GM20431 (cell line): ENCODE data around the gene RAD51C.
"Not testable (repeated sequence)": the region's sequence is repeated elsewhere in the genome, so short reads cannot be mapped to it uniquely, and the experiment has no call there.

Experiments
- in situ Hi-C: fragments of 300-500 bp; cut with MseI, MboI; formaldehyde crosslinking; loops from one replicate; pipeline ENCODE4 v1.15.0; 2020; ENCODE audit warnings: low sequenced_read_pairs; ENCODE audit not compliant: unreplicated experiment

RAD51C gene

GRCh38 chr17:58692239-58693055 is at the start of gene RAD51C:
Gene RAD51C, plus strand, starts transcription at chr17:58692602. Its CDS starts 42 bp downstream, at chr17:58692644.
- in situ Hi-C loops, result no loop called here

DNA sequence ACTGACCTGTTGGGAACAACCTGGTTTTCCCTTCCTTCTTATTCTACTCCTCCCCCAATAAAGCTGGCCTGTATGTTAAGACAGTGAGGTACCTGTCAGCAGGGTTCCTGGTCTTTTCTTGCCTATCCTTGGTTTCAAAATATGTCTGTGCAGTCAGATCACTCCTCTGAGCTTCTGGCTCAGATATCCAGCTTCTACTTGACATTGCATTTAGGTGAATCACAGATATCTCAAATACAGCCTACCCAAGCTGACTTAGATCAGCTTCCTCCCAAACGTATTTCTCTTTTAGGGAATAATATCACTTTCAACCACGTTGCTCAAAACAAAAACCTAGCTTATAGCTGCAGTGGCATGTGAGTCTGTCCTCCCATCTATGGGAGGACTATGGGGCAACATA is 49.3 kb upstream of the RAD51C start:
- in situ Hi-C loops, result no loop called here

- in situ Hi-C loops, result no loop called here
Observed at GRCh38 chr17:58648236-58648635, 44.2 kb upstream of the RAD51C start.

DNA sequence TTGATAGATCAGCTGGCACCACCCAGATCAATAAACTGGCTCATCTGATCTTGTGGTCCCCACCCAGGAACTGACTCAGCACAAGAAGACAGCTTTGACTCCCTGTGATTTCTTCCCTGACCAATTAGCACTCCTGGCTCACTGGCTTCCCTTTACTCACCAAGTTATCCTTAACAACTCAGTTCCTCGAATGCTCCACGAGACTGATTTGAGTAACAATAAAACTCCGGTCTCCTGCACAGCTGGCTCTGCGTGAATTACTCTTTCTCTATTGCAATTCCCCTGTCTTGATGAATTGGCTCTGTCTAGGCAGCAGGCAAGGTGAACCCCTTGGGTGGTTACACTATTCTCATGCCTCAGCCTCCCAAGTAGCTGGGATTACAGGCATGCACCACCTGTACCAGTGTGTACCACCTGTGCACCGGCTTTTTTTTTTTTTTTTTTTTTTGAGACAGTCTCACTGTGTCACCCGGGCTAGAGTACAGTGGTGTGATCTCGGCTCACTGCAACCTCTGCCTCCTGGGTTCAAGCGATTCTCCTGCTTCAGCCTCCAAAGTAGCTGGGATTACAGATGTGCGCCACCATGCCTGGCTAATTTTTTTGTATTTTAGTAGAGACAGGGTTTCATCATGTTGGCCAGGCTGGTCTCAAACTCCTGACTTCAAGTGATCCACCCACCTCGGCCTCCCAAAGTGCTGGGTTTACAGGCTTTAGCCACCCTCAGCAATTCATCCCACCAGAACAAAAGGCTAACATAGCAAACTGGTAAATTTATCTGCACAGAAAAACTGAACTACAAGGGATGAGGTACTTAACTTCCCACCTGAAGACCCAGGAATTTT is 34.2 kb upstream of the RAD51C start:
- in situ Hi-C loops, result not testable (repeated sequence)

DNA sequence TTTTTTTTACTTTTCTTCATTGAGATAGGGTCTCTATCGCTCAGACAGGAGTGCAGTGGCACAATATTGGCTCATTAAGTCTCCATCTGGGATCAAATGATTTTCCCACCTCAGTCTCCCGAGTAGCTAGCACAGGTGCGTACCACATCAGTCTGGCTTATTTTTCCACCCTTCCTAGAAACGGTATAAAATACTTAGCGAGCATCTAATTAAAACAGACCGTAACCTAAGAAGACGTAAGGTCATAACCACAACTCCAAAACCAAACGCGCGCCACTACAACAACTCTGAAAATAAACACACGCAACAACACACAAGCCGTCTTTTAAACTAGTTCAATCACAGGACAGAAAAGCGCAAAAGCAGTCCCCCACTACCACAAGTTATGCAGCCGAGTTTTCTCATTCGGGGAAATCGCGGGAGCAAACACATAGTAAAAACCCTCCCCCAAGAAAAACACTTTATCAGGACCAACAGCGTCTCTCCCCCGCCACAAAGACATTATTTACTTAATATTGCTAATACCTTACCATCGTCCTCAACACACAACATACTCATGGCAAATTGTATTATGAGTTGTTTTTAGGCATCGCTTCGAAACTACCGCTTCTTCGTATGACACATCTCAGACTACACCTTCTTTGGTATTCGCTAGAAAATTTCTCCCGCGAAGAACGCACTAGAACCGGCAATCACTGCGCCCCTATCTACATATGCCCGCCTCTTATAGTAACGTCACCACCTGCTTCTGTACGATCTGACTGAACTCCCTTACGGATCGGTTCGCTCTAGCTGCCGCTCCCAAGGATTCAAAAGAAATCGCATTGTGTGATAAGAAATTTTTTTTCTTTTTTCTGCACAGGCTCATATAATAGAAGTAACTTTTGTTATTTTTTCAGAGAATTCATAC is 33.3 kb upstream of the RAD51C start:
- in situ Hi-C loops, result no loop called here

DNA sequence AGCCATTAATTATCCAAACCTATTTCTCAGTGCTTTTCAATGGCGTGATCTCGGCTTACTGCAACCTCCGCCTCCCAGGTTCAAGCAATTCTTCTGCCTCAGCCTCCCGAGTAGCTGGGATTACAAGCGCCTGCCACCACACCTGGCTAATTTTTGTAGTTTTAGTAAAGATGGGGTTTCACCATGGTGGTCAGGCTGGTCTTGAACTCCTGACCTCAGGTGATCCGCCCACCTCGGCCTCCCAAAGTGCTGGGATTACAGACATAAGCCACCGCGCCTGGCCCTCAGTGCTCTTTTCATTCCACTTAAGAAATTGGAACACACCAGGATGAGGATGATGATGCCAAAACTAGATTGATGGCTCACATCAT is 32.7 kb upstream of the RAD51C start:
- in situ Hi-C loops, result not testable (repeated sequence)

DNA sequence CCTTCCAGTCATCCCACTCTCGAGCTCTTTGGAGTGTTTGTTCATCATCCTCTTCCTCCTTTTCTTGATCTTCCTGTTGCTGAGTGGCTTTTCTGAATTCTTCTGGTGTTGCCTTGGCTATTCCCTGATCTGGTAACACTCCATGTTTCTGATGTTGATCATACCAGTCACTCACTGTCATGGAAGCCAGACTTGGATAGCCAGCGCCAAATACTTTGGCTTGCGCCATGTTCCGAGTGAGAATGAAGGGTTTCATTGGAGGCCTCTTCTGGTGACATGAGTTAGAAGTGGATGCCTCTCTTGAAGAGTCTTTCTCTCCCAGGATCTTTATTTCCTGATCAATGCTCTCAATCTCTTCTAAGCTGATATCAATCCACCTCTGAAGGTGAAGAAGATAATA is 31.8 kb upstream of the RAD51C start:
- in situ Hi-C loops, result no loop called here

GRCh38 chr17:58661499-58661898 is 30.9 kb upstream of the RAD51C start:
- in situ Hi-C loops, result no loop called here

DNA sequence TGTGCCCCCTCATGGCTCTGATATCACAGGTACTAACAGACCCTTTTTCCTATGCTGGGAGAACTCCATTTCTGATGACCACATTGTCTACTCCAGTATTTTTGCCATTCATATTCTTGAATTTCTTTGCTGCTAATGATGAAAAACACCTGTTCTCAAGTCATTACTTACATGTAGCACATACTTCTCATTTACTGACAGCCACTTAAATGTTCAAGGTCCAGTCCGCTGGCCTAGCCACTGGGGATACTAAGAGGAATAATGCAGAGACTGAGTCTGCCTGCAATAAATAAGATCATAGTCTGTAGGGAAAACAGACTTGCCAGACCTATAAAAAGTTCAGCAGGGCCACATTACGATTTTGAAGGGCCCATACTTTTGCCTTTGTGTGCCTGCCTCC is 28.1 kb upstream of the RAD51C start:
- in situ Hi-C loops, result no loop called here

- in situ Hi-C loops, result no loop called here
Observed at GRCh38 chr17:58665946-58666857, 26.2 kb upstream of the RAD51C start.

- in situ Hi-C loops, result no loop called here
Observed at GRCh38 chr17:58666858-58667267, 25.5 kb upstream of the RAD51C start.

- in situ Hi-C loops, result no loop called here
Observed at GRCh38 chr17:58667934-58668597, 24.3 kb upstream of the RAD51C start.

DNA sequence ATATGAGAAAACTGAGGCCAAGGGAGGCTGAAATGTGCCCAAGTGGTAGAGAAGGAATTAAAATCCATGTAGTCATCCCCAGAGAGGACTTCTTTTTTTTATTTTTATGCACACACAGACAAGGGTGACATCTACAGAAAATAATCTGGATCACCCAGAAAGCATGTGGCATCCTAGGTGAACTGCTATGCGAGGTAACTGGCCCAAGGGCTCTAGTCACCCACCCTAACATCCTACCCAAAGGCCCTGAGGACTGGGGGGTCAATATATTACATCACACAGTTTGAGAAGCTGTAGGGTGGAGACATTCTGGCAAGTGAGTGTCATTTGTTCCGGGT is 23.8 kb upstream of the RAD51C start:
- in situ Hi-C loops, result no loop called here

GRCh38 chr17:58669853-58670252 is 22.5 kb upstream of the RAD51C start:
- in situ Hi-C loops, result no loop called here

DNA sequence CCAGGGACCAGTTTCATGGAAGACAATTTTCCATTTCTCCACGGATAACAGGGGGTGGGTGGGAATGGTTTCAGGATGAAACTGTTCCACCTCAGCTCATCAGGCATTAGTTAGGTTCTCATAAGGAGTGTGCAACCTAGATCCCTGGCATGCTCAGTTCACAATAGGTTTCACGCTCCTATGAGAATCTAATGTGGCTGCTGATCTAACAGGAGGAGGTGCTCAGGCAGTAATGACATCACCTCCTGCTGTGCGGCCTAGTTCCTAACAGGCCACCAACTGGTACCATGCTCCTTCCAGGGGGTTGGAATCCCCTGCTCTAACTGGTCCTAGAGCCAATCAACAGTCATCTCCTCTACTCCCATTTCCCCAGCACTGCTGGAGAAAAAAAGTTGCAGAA is 20.4 kb upstream of the RAD51C start:
- in situ Hi-C loops, result no loop called here

DNA sequence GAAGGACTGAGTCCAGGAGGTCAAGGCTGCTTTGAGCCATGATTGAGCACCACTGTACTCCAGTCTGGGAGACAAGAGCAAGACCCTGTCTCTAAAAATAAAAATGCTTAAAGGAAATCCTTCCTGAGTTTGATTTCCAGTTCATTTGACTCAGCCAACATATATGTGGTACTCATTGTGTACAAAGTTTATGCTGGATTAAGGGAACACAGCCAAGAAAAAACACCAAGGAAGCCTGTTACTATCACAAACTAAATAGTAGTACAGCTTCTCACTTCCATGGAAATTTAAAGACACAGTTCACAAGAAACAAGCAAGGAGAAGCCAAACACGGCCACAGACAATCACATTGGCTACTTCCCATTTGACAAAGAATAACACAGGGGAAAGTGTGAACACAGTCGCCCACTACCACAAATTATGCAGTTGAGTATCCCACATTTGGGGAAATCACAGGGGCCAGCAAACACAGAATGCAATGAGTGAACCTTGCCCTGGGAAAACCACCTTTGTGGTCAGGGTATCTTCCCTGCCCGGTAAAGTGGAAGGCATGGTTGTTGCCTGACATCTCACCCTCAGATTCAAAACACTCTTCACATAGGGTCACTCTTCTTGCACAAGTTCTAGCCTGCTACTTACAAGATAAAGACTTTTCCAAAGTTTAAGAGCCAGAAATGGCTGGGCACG is 15.1 kb upstream of the RAD51C start:
- in situ Hi-C loops, result no loop called here

DNA sequence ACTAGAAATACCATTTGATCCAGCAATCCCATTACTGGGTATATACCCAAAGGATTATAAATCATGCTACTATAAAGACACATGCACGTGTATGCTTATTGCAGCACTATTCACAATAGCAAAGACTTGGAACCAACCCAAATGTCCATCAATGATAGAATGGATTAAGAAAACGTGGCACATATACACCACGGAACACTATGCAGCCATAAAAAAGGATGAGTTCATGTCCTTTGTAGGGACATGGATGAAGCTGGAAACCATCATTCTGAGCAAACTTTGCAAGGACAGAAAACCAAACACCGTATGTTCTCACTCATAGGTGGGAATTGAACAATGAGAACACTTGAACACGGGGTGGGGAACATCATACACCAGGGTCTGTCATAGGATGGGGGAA is 14.1 kb upstream of the RAD51C start:
- in situ Hi-C loops, result not testable (repeated sequence)

GRCh38 chr17:58679263-58680037 is 13.0 kb upstream of the RAD51C start:
- in situ Hi-C loops, result no loop called here
